ENCODE measurements around the gene ITGBL1. TPM values are rescaled to one million over a fixed set of nuclear protein-coding genes. Genes with fewer than 3 reads are reported as not detected.

ITGBL1 gene
- total and polyA plus RNA-seq, 8 donors: 0.24 to 50.0 (median 0.38) TPM

- no peak for DNase-seq
- no peaks in the 10 kb centered on the region for H3K4me1 ChIP-seq
- no peaks in the 10 kb centered on the region for H3K9me3 ChIP-seq
- intact Hi-C loops (cut with DNase I): no loop called here
- no peak for TF ChIP-seq CTCF (IDR thresholded peaks at IDR 0.05)
- no peaks in the 10 kb centered on the region for H3K36me3 ChIP-seq
- ATAC-seq: no peak
- no peak overlapping the region for H3K4me3 ChIP-seq
- H3K27me3 ChIP-seq: no peaks in the 10 kb centered on the region
- H3K27ac ChIP-seq: no peak overlapping the region
These were observed 221.1 kb downstream of the ITGBL1 start for GRCh38 chr13:101673360-101674105.

- Histone ChIP-seq H3K4me1 (no peaks in the 10 kb centered on the region), H3K36me3 (no peaks in the 10 kb centered on the region), H3K27me3 (no peaks in the 10 kb centered on the region), H3K27ac (no peak overlapping the region), H3K9me3 (no peaks in the 10 kb centered on the region), H3K4me3 (no peak overlapping the region)
- no peak for ATAC-seq
- DNase-seq: no peak
- no peak for TF ChIP-seq CTCF (IDR thresholded peaks at IDR 0.05)
- intact Hi-C loops (cut with DNase I): no loop called here
These were observed 229.4 kb downstream of the ITGBL1 start for GRCh38 chr13:101681834-101682233.

- ATAC-seq (no peak), DNase-seq (no peak)
- TF ChIP-seq CTCF (IDR thresholded peaks at IDR 0.05): no peak
- no peaks in the 10 kb centered on the region for H3K9me3 ChIP-seq
- no peak overlapping the region for H3K27ac ChIP-seq
- no peaks in the 10 kb centered on the region for H3K27me3 ChIP-seq
- H3K4me3 ChIP-seq: no peak overlapping the region
- no peaks in the 10 kb centered on the region for H3K4me1 ChIP-seq
- intact Hi-C loops (cut with DNase I): no loop called here
- H3K36me3 ChIP-seq: no peaks in the 10 kb centered on the region
These were observed 233.5 kb downstream of the ITGBL1 start for GRCh38 chr13:101686003-101686402.

- no peak for ATAC-seq
- intact Hi-C loops (cut with DNase I): no loop called here
- no peaks in the 10 kb centered on the region for H3K4me1 ChIP-seq
- H3K4me3 ChIP-seq: no peak overlapping the region
- H3K36me3 ChIP-seq: no peaks in the 10 kb centered on the region
- TF ChIP-seq CTCF (IDR thresholded peaks at IDR 0.05): no peak
- H3K27ac ChIP-seq: no peak overlapping the region
- H3K9me3 ChIP-seq: no peaks in the 10 kb centered on the region
- no peaks in the 10 kb centered on the region for H3K27me3 ChIP-seq
- no peak for DNase-seq
These were observed 238.4 kb downstream of the ITGBL1 start for GRCh38 chr13:101690871-101691270.

- Histone ChIP-seq H3K4me1 (no peaks in the 10 kb centered on the region), H3K9me3 (no peaks in the 10 kb centered on the region), H3K4me3 (no peak overlapping the region), H3K36me3 (no peaks in the 10 kb centered on the region), H3K27me3 (no peaks in the 10 kb centered on the region), H3K27ac (no peak overlapping the region)
- DNase-seq (no peak), ATAC-seq (no peak)
- TF ChIP-seq CTCF (IDR thresholded peaks at IDR 0.05): no peak
- intact Hi-C loops (cut with DNase I): no loop called here
These were observed 238.9 kb downstream of the ITGBL1 start for GRCh38 chr13:101691341-101691860.

Data from left lung (tissue), 10 donors.